CD14-positive monocyte (primary cell): ENCODE measurements around the gene PSTPIP1. TPM values are rescaled to one million over a fixed set of nuclear protein-coding genes. Genes with fewer than 3 reads are reported as not detected.
A peak's percentile ranks its signal among the peaks of the same experiment; 100 is the strongest.

ENCODE experiments used
- DNase-seq, 3 donors: peaks; one replicate each; pipeline ENCODE4 v3.0.0-alpha.2; 2011 to 2022
- H2AFZ ChIP-seq: 2 replicates; pipeline ENCODE4 v1.6.0; 2012; ENCODE audit warnings: mild to moderate bottlenecking, low read depth, low read length, inconsistent platforms; ENCODE audit not compliant: insufficient read depth, poor library complexity, severe bottlenecking
- H3K27ac ChIP-seq, 2 donors: 1 replicate in 1 of 2; 2 replicates in 1 of 2; pipeline ENCODE4 v1.5.1; 2012 to 2013; ENCODE audit warnings: low read length in 2 of 2, control low read depth in 1 of 2, inconsistent platforms in 1 of 2, low read depth in 1 of 2, mild to moderate bottlenecking in 1 of 2
- H3K27me3 ChIP-seq, 2 donors: one replicate each; pipeline versions ENCODE4 v1.6.0 to v1.6.1; 2011 to 2013; ENCODE audit warnings: low read length in 2 of 2; ENCODE audit not compliant: control insufficient read depth in 2 of 2, insufficient read depth in 2 of 2
- H3K36me3 ChIP-seq, 2 donors: replicated peaks in 1 of 2; 1 replicate in 1 of 2; 2 replicates in 1 of 2; pipeline versions ENCODE4 v1.5.1 to v1.6.1; 2012 to 2013; ENCODE audit warnings: low read length in 2 of 2, control low read depth in 1 of 2, inconsistent platforms in 1 of 2, mild to moderate bottlenecking in 1 of 2; ENCODE audit not compliant: insufficient read depth in 2 of 2, control insufficient read depth in 1 of 2
- H3K4me1 ChIP-seq, 2 donors: 1 replicate in 1 of 2; 2 replicates in 1 of 2; pipeline versions ENCODE4 v1.5.1 to v1.6.1; 2012 to 2013; ENCODE audit warnings: low read length in 2 of 2, control low read depth in 1 of 2, inconsistent platforms in 1 of 2, mild to moderate bottlenecking in 1 of 2, moderate library complexity in 1 of 2; ENCODE audit not compliant: insufficient read depth in 2 of 2, control insufficient read depth in 1 of 2
- H3K4me2 ChIP-seq: replicated peaks from 2 replicates; pipeline ENCODE3; 2012; ENCODE audit warnings: low read length, moderate library complexity, mild to moderate bottlenecking; ENCODE audit not compliant: poor library complexity, severe bottlenecking; ENCODE audit errors: extremely low read depth
- H3K4me3 ChIP-seq, 3 experiments: fragments of 200-600 bp in 1 of 3; sonication (generic) in 1 of 3; replicated peaks in 1 of 3; 1 replicate in 2 of 3; 2 replicates in 1 of 3; pipeline ENCODE4 v1.5.1; 2011 to 2013; ENCODE audit warnings: low read length in 3 of 3, mild to moderate bottlenecking in 3 of 3, control low read depth in 2 of 3, low read depth in 2 of 3, inconsistent platforms in 1 of 3, moderate library complexity in 1 of 3
- H3K79me2 ChIP-seq: 2 replicates; pipeline ENCODE4 v1.6.0; 2012; ENCODE audit warnings: mild to moderate bottlenecking, control low read depth, inconsistent platforms, low read length, moderate library complexity; ENCODE audit not compliant: insufficient read depth
- H3K9ac ChIP-seq: 2 replicates; pipeline ENCODE4 v1.6.0; 2017; ENCODE audit warnings: low read length, mild to moderate bottlenecking; ENCODE audit not compliant: insufficient read depth, poor library complexity, severe bottlenecking
- H3K9me3 ChIP-seq, 2 donors: replicated peaks in 1 of 2; 1 replicate in 1 of 2; 2 replicates in 1 of 2; pipeline versions ENCODE4 v1.5.1 to v1.6.1; 2012 to 2013; ENCODE audit warnings: low read length in 2 of 2, control low read depth in 1 of 2; ENCODE audit not compliant: control insufficient read depth in 1 of 2, insufficient read depth in 1 of 2
- H4K20me1 ChIP-seq: 2 replicates; pipeline ENCODE4 v1.6.0; 2012; ENCODE audit warnings: mild to moderate bottlenecking, low read length, control low read depth, moderate library complexity; ENCODE audit not compliant: insufficient read depth
- H3K27ac Mint-ChIP-seq, 7 donors: one replicate each; pipeline ENCODE4 v1.8.0; 2020; ENCODE audit warnings: mild to moderate bottlenecking in 7 of 7, mixed read lengths in 7 of 7, moderate library complexity in 6 of 7, inconsistent platforms in 2 of 7
- H3K27me3 Mint-ChIP-seq, 3 donors: one replicate each; pipeline ENCODE4 v1.8.0; 2021 to 2022; ENCODE audit warnings: low read depth in 3 of 3, mild to moderate bottlenecking in 3 of 3, mixed read lengths in 3 of 3, moderate library complexity in 3 of 3, inconsistent platforms in 1 of 3
- H3K36me3 Mint-ChIP-seq, 2 donors: one replicate each; pipeline ENCODE4 v1.8.0; 2020; ENCODE audit warnings: mixed read lengths in 2 of 2, inconsistent platforms in 1 of 2, mild to moderate bottlenecking in 1 of 2
- H3K4me1 Mint-ChIP-seq: one replicate; pipeline ENCODE4 v1.8.0; 2020; ENCODE audit warnings: mild to moderate bottlenecking, mixed read lengths
- H3K4me3 Mint-ChIP-seq, 2 donors: one replicate each; pipeline ENCODE4 v1.8.0; 2020; ENCODE audit warnings: mild to moderate bottlenecking in 2 of 2, mixed read lengths in 2 of 2, moderate library complexity in 1 of 2
- H3K9me3 Mint-ChIP-seq, 7 donors: one replicate each; pipeline ENCODE4 v1.8.0; 2020 to 2022; ENCODE audit warnings: mixed read lengths in 7 of 7, mild to moderate bottlenecking in 6 of 7, moderate library complexity in 6 of 7, inconsistent platforms in 2 of 7
- CTCF ChIP-seq: fragments of 200-600 bp; IDR thresholded peaks from one replicate; pipeline ENCODE4 v1.8.0; 2022; ENCODE audit warnings: antibody characterized with exemption, mild to moderate bottlenecking
- WGBS: methylation state at CpG from one replicate; pipeline ENCODE4 v1.1.5; 2013; ENCODE audit warnings: missing lambda C conversion rate; ENCODE audit not compliant: insufficient coverage; 5-methylcytosine and 5-hydroxymethylcytosine counted together
- intact Hi-C, 2 donors: fragments of 100-400 bp; cut with micrococcal nuclease; formaldehyde crosslinking; loops; one replicate each; pipeline versions ENCODE4 v1.15.0 to v1.15.1; 2023
- polyA plus RNA-seq, 3 donors: library from polyadenylated mRNA; depleted of rRNA in 1 of 3; unstranded in 2 of 3; stranded (reverse) in 1 of 3; fragments of 300-500 nt in 2 of 3; fragments of >200 nt in 1 of 3; fragmentation: Illumina TruSeq in 2 of 3; gene quantifications; 1 replicate in 2 of 3; 2 replicates in 1 of 3; pipeline ENCODE4 v1.2.3, GENCODE V29; 2012 to 2021

PSTPIP1 gene
- polyA plus RNA-seq, 3 donors = 85.9 to 183 (median 86.8) TPM

GRCh38 chr15:77019521-77020331, 24.8 kb downstream of the PSTPIP1 start:
- Histone ChIP-seq H3K4me3 (no peak overlapping the region), H3K27ac (peak overlapping the region; percentile 29 to 83), H2AFZ (no peak overlapping the region), H3K79me2 (peaks cover 97% of the 10 kb centered on the region), H4K20me1 (peaks cover 100% of the 10 kb centered on the region), H3K36me3 (peaks cover 74 to 80% of the 10 kb centered on the region in 2 donors), H3K9ac (peak overlapping the region; percentile 46), H3K4me1 (peaks cover 53 to 65% of the 10 kb centered on the region in 2 donors), H3K9me3 (no peaks in the 10 kb centered on the region), H3K4me2 (no peak overlapping the region), H3K27me3 (no peaks in the 10 kb centered on the region)
- intact Hi-C loops = loop anchor here (5.0 to 10.0 kb wide), 2 partner anchors 47 to 475 kb away; no protein-coding TSS in a partner anchor
- no peak for TF ChIP-seq CTCF
- DNase-seq = peak; percentile 16 to 78 (median 38)
- H3K27me3 Mint-ChIP-seq = no peaks in the 10 kb centered on the region
- peaks cover 58 to 88% of the 10 kb centered on the region in 2 donors for H3K36me3 Mint-ChIP-seq
- no peaks in the 10 kb centered on the region for H3K9me3 Mint-ChIP-seq
- peak overlapping the region; percentile 68 to 94 (median 86) for H3K27ac Mint-ChIP-seq
- H3K4me1 Mint-ChIP-seq = peaks cover 80% of the 10 kb centered on the region
- 62% methylated on average over 8 of the region's 12 CpGs for WGBS
- no peak overlapping the region for H3K4me3 Mint-ChIP-seq

- Mint-ChIP-seq H3K4me3 (no peak overlapping the region), H3K27me3 (no peaks in the 10 kb centered on the region), H3K4me1 (peaks cover 72% of the 10 kb centered on the region), H3K27ac (peak overlapping the region; percentile 64 to 94 (median 82)), H3K9me3 (peaks cover 0 to 2% (median 0%) of the 10 kb centered on the region in 7 donors), H3K36me3 (peaks cover 61 to 89% of the 10 kb centered on the region in 2 donors)
- no peak for TF ChIP-seq CTCF
- H3K9ac ChIP-seq = peak overlapping the region; percentile 4
- no peaks in the 10 kb centered on the region for H3K27me3 ChIP-seq
- H2AFZ ChIP-seq = no peak overlapping the region
- WGBS = 83% methylated on average over 1 of the region's 6 CpGs
- no peak overlapping the region for H3K4me3 ChIP-seq
- peaks cover 82 to 88% of the 10 kb centered on the region in 2 donors for H3K36me3 ChIP-seq
- peaks cover 46 to 57% of the 10 kb centered on the region in 2 donors for H3K4me1 ChIP-seq
- intact Hi-C loops = loop anchor here (5.0 to 10.0 kb wide), 2 partner anchors 48 to 474 kb away; no protein-coding TSS in a partner anchor
- peak overlapping the region in 1 of 2 donors; percentile 83 for H3K27ac ChIP-seq
- H4K20me1 ChIP-seq = peaks cover 100% of the 10 kb centered on the region
- no peak overlapping the region for H3K4me2 ChIP-seq
- no peaks in the 10 kb centered on the region for H3K9me3 ChIP-seq
- no peak for DNase-seq
- peaks cover 97% of the 10 kb centered on the region for H3K79me2 ChIP-seq
These were observed 25.6 kb downstream of the PSTPIP1 start for GRCh38 chr15:77020348-77021087.
